IMR-90 (cell line): ENCODE results near the gene TSGA10IP. TPM values are rescaled to one million over a fixed set of nuclear protein-coding genes. Genes with fewer than 3 reads are reported as not detected.

Source experiments
- ATAC-seq: fragments of 200-7000 bp; cut with Tn5 transposase; 2 replicates; pipeline ENCODE4 v1.9.1; 2020; ENCODE audit warnings: low read depth, mild to moderate bottlenecking, moderate library complexity
- BruUV-seq: library from RNA; stranded (reverse); fragments of 400-500 nt; replicated peaks from 2 replicates; lab custom pipeline; 2021; lab: Mats Ljungman, UMichigan
- CTCF ChIA-PET: fragments of 300-600 bp; formaldehyde crosslinking; extraction: SDS; loops from one replicate; lab custom pipeline; 2021; ENCODE audit warnings: antibody characterized with exemption; lab: Yijun Ruan, JAX
- POLR2A ChIA-PET: fragments of 300-600 bp; sonication (Branson Sonifier 250); formaldehyde crosslinking; loops from one replicate; lab custom pipeline; 2022; ENCODE audit warnings: antibody characterized with exemption; ENCODE audit not compliant: unreplicated experiment; lab: Charles Lee
- DNase-seq: peaks from one replicate; pipeline ENCODE4 v3.0.0; 2013
- H2AFZ ChIP-seq: replicated peaks from 2 replicates; pipeline ENCODE3; 2013; ENCODE audit warnings: low read length, mild to moderate bottlenecking; ENCODE audit not compliant: poor library complexity
- H2AK5ac ChIP-seq: 2 replicates; pipeline ENCODE4 v1.6.1; 2013; ENCODE audit warnings: low read depth, low read length, inconsistent platforms
- H2AK9ac ChIP-seq: replicated peaks from 2 replicates; pipeline ENCODE3; 2013; ENCODE audit warnings: mild to moderate bottlenecking, low read depth, low read length, moderate library complexity; ENCODE audit not compliant: poor library complexity
- H2BK120ac ChIP-seq: 2 replicates; pipeline ENCODE4 v1.6.1; 2013; ENCODE audit warnings: low read depth, low read length, inconsistent platforms
- H2BK15ac ChIP-seq: 3 replicates; pipeline ENCODE4 v1.6.1; 2013; ENCODE audit warnings: low read depth, low read length, inconsistent platforms
- H2BK20ac ChIP-seq: 2 replicates; pipeline ENCODE4 v1.6.1; 2013; ENCODE audit warnings: low read depth, mild to moderate bottlenecking, inconsistent platforms, low read length, moderate library complexity
- H2BK5ac ChIP-seq: 2 replicates; pipeline ENCODE4 v1.6.1; 2013; ENCODE audit warnings: mild to moderate bottlenecking, low read depth, low read length, inconsistent platforms; ENCODE audit not compliant: poor library complexity, severe bottlenecking
- H3K14ac ChIP-seq: replicated peaks from 2 replicates; pipeline ENCODE4 v1.6.1; 2013; ENCODE audit warnings: low read depth, low read length, inconsistent platforms
- H3K18ac ChIP-seq: 2 replicates; pipeline ENCODE4 v1.6.1; 2013; ENCODE audit warnings: low read depth, low read length, control low read depth
- H3K23ac ChIP-seq: 2 replicates; pipeline ENCODE4 v1.6.1; 2013; ENCODE audit warnings: low read depth, low read length, inconsistent platforms
- H3K27ac ChIP-seq: 2 replicates; pipeline ENCODE4 v1.5.1; 2013; ENCODE audit warnings: mild to moderate bottlenecking, control low read depth, low read length; ENCODE audit not compliant: insufficient read depth
- H3K27me3 ChIP-seq: 2 replicates; pipeline ENCODE4 v1.6.1; 2013; ENCODE audit warnings: low read length; ENCODE audit not compliant: control insufficient read depth, insufficient read depth
- H3K36me3 ChIP-seq: 2 replicates; pipeline ENCODE4 v1.6.1; 2013; ENCODE audit warnings: low read length, mixed read lengths; ENCODE audit not compliant: control insufficient read depth, insufficient read depth
- H3K4ac ChIP-seq: 2 replicates; pipeline ENCODE4 v1.6.1; 2013; ENCODE audit warnings: low read depth, low read length, inconsistent platforms
- H3K4me1 ChIP-seq: 2 replicates; pipeline ENCODE4 v1.6.1; 2013; ENCODE audit warnings: low read length, mixed read lengths; ENCODE audit not compliant: control insufficient read depth, insufficient read depth
- H3K4me2 ChIP-seq: 2 replicates; pipeline ENCODE4 v1.6.1; 2013; ENCODE audit warnings: low read depth, mild to moderate bottlenecking, control low read depth, low read length, moderate library complexity
- H3K4me3 ChIP-seq: 2 replicates; pipeline ENCODE4 v1.5.1; 2013; ENCODE audit warnings: low read depth, mild to moderate bottlenecking, control low read depth, low read length, moderate library complexity; ENCODE audit not compliant: insufficient read depth
- H3K56ac ChIP-seq: 2 replicates; pipeline ENCODE4 v1.6.1; 2013; ENCODE audit warnings: low read length, inconsistent platforms; ENCODE audit not compliant: insufficient read depth; ENCODE audit errors: extremely low read depth
- H3K79me1 ChIP-seq, 2 experiments: 2 replicates each; pipeline ENCODE4 v1.6.1; 2013; ENCODE audit warnings: low read length in 2 of 2, inconsistent platforms in 1 of 2, low read depth in 1 of 2
- H3K9ac ChIP-seq: 2 replicates; pipeline ENCODE4 v1.6.1; 2013; ENCODE audit warnings: low read depth, low read length, control low read depth
- H3K9me1 ChIP-seq: 2 replicates; pipeline ENCODE4 v1.6.1; 2013; ENCODE audit warnings: low read length, inconsistent platforms; ENCODE audit not compliant: insufficient read depth
- H3K9me3 ChIP-seq: 2 replicates; pipeline ENCODE4 v1.6.1; 2013; ENCODE audit warnings: low read length; ENCODE audit not compliant: control insufficient read depth, insufficient read depth
- H4K20me1 ChIP-seq: 2 replicates; pipeline ENCODE4 v1.6.1; 2013; ENCODE audit warnings: low read length, inconsistent platforms; ENCODE audit not compliant: insufficient read depth
- H4K5ac ChIP-seq: 2 replicates; pipeline ENCODE4 v1.6.1; 2013; ENCODE audit warnings: mild to moderate bottlenecking, low read depth, low read length, control low read depth
- H4K8ac ChIP-seq, 2 experiments: 2 replicates each; pipeline ENCODE4 v1.6.1; 2013; ENCODE audit warnings: low read depth in 2 of 2, low read length in 2 of 2, control low read depth in 1 of 2, inconsistent platforms in 1 of 2
- H4K91ac ChIP-seq: 2 replicates; pipeline ENCODE4 v1.6.1; 2013; ENCODE audit warnings: low read depth, low read length, inconsistent platforms; ENCODE audit not compliant: insufficient read depth
- BHLHE40 ChIP-seq: fragments of 150-350 bp; IDR thresholded peaks from 2 replicates; pipeline ENCODE4 v1.6.1; 2016; ENCODE audit warnings: mild to moderate bottlenecking, low read depth, low read length
- CEBPB ChIP-seq: IDR thresholded peaks from 2 replicates; pipeline ENCODE4 v1.6.1; 2012; ENCODE audit warnings: low read depth, low read length, improper control_type of control experiment
- CTCF ChIP-seq: conservative IDR thresholded peaks from 2 replicates; pipeline ENCODE4 v1.5.1; 2012; ENCODE audit warnings: mild to moderate bottlenecking, low read depth, low read length, improper control_type of control experiment
- ELK1 ChIP-seq: fragments of 150-350 bp; IDR thresholded peaks from 2 replicates; pipeline ENCODE4 v1.6.1; 2016; ENCODE audit warnings: low read depth, mild to moderate bottlenecking, low read length, moderate library complexity, borderline replicate concordance
- FOS ChIP-seq: fragments of 150-350 bp; IDR thresholded peaks from 2 replicates; pipeline ENCODE4 v1.6.1; 2016; ENCODE audit warnings: low read depth, low read length
- MAFK ChIP-seq: IDR thresholded peaks from 2 replicates; pipeline ENCODE4 v1.6.1; 2012; ENCODE audit warnings: low read depth, low read length, improper control_type of control experiment
- MAZ ChIP-seq: IDR thresholded peaks from 2 replicates; pipeline ENCODE4 v1.6.1; 2012; ENCODE audit warnings: low read depth, mild to moderate bottlenecking, low read length, improper control_type of control experiment, moderate library complexity, borderline replicate concordance
- MXI1 ChIP-seq: IDR thresholded peaks from 2 replicates; pipeline ENCODE4 v1.6.1; 2012; ENCODE audit warnings: low read depth, mild to moderate bottlenecking, low read length, moderate library complexity, borderline replicate concordance
- NFE2L2 ChIP-seq: fragments of 150-350 bp; IDR thresholded peaks from 2 replicates; pipeline ENCODE4 v1.6.1; 2016; ENCODE audit warnings: low read depth, mild to moderate bottlenecking, low read length
- POLR2A ChIP-seq: IDR thresholded peaks from 2 replicates; pipeline ENCODE4 v1.6.1; 2012; ENCODE audit warnings: mild to moderate bottlenecking, low read depth, low read length
- RCOR1 ChIP-seq: IDR thresholded peaks from 2 replicates; pipeline ENCODE4 v1.6.1; 2012; ENCODE audit warnings: mild to moderate bottlenecking, low read length, improper control_type of control experiment; ENCODE audit not compliant: insufficient replicate concordance
- RFX5 ChIP-seq: IDR thresholded peaks from 2 replicates; pipeline ENCODE4 v1.8.0; 2012; ENCODE audit warnings: low read depth, mild to moderate bottlenecking, low read length, moderate library complexity
- SMC3 ChIP-seq: fragments of 150-350 bp; IDR thresholded peaks from 2 replicates; pipeline ENCODE4 v1.6.1; 2016; ENCODE audit warnings: low read depth, mild to moderate bottlenecking, antibody characterized with exemption, low read length, moderate library complexity
- USF2 ChIP-seq: fragments of 150-350 bp; IDR thresholded peaks from 2 replicates; pipeline ENCODE4 v1.6.1; 2017; ENCODE audit warnings: mild to moderate bottlenecking, antibody characterized with exemption, low read length, low read depth
- WGBS, 2 experiments: methylation state at CpG; one replicate each; pipeline versions ENCODE4 v1.1.5 to v1.1.7; 2013; ENCODE audit warnings: missing lambda C conversion rate in 2 of 2; ENCODE audit not compliant: insufficient read length in 1 of 2; ENCODE audit errors: extremely low coverage in 2 of 2; 5-methylcytosine and 5-hydroxymethylcytosine counted together
- dilution Hi-C: fragments of 300-500 bp; cut with HindIII; formaldehyde crosslinking; loops from one replicate; pipeline ENCODE4 v1.14.3; 2018; ENCODE audit warnings: low sequenced_read_pairs; ENCODE audit not compliant: unreplicated experiment
- in situ Hi-C: fragments of 300-500 bp; cut with MboI; formaldehyde crosslinking; loops from 3 replicates; pipeline ENCODE4 v1.14.3; 2019; ENCODE audit warnings: low sequenced_read_pairs, inconsistent platforms, mixed read lengths
- intact Hi-C: fragments of 100-400 bp; cut with micrococcal nuclease; formaldehyde crosslinking; loops from 2 replicates; pipeline ENCODE4 v1.10.0; 2022
- polyA plus RNA-seq, 3 experiments: library from polyadenylated mRNA; depleted of rRNA; stranded (reverse); fragments of >200 nt; gene quantifications; 2 replicates each; pipeline ENCODE4 v1.2.3, GENCODE V29; 2012; ENCODE audit warnings: low replicate concordance in 1 of 3
- total RNA-seq: library from RNA; depleted of rRNA; stranded (reverse); fragments of >200 nt; gene quantifications from 2 replicates; pipeline ENCODE4 v1.2.3, GENCODE V29; 2012

The TSGA10IP gene
- total and polyA plus RNA-seq, 2 of the 4 experiments (the other 2 are of a cell fraction), result 0.21 TPM; not detected in 1

- H3K4me2 ChIP-seq, result no peak overlapping the region
- no peak overlapping the region for H2AK9ac ChIP-seq
- H2AK5ac ChIP-seq, result no peak overlapping the region; the same call in 1 of the 2 replicates
- no TSS peak for BruUV-seq
- no peaks in the 10 kb centered on the region for H3K79me1 ChIP-seq
- H3K4me3 ChIP-seq, result no peak overlapping the region
- no peak overlapping the region for H4K8ac ChIP-seq
- H2BK15ac ChIP-seq, result no peak overlapping the region
- H3K9me3 ChIP-seq, result no peaks in the 10 kb centered on the region
- in situ Hi-C loops, result loop anchor here (10.0 kb wide), 1 partner anchor 267 kb away; the partner anchor contains the start of gene KAT5
- H3K18ac ChIP-seq, result no peak overlapping the region
- H2BK5ac ChIP-seq, result no peak overlapping the region
- ATAC-seq (no peak), DNase-seq (no peak)
- no peak overlapping the region for H2BK20ac ChIP-seq
- H3K9me1 ChIP-seq, result no peaks in the 10 kb centered on the region
- CTCF ChIA-PET, result interaction anchor here (0.5 kb wide), 1 partner anchor 97 kb away, joined by 3 read pairs; no protein-coding TSS in a partner anchor
- no peak overlapping the region for H3K23ac ChIP-seq
- H3K4ac ChIP-seq, result no peak overlapping the region
- no peaks in the 10 kb centered on the region for H4K20me1 ChIP-seq
- no peak overlapping the region for H2AFZ ChIP-seq
- H3K27ac ChIP-seq, result no peak overlapping the region
- POLR2A ChIA-PET, result no interaction called here
- H3K4me1 ChIP-seq, result no peaks in the 10 kb centered on the region
- no peak overlapping the region for H4K91ac ChIP-seq
- no peak overlapping the region for H3K14ac ChIP-seq
- dilution Hi-C loops, result no loop called here
- WGBS, 2 experiments, result 72% methylated on average over 6 of the region's 16 CpGs; no CpG with 5 or more reads in 1 of the 2 experiments
- no peak overlapping the region for H2BK120ac ChIP-seq
- peaks cover 29% of the 10 kb centered on the region for H3K36me3 ChIP-seq
- H3K27me3 ChIP-seq, result no peaks in the 10 kb centered on the region
- no peak overlapping the region; the same call in 1 of the 2 replicates for H4K5ac ChIP-seq
- no peak overlapping the region for H3K9ac ChIP-seq
- intact Hi-C loops, result no loop called here
- no peak overlapping the region for H3K56ac ChIP-seq
- TF ChIP-seq MXI1 (no peak), RCOR1 (no peak), USF2 (no peak), RFX5 (no peak), NFE2L2 (no peak), FOS (no peak), BHLHE40 (no peak), MAZ (no peak), POLR2A (no peak), ELK1 (no peak), SMC3 (no peak), CTCF (no peak), MAFK (no peak), CEBPB (no peak)
Measured at GRCh38 chr11:65981972-65982823, 36.9 kb downstream of the TSGA10IP start.
